ENCODE results near the gene DMXL1.
A peak's percentile ranks its signal among the peaks of the same experiment; 100 is the strongest.
"Not testable (repeated sequence)": the region's sequence is repeated elsewhere in the genome, so short reads cannot be mapped to it uniquely, and the experiment has no call there.

Gene DMXL1

GRCh38 chr5:119212026-119212425, 141.1 kb downstream of the DMXL1 start:
- no peak for DNase-seq

DNA sequence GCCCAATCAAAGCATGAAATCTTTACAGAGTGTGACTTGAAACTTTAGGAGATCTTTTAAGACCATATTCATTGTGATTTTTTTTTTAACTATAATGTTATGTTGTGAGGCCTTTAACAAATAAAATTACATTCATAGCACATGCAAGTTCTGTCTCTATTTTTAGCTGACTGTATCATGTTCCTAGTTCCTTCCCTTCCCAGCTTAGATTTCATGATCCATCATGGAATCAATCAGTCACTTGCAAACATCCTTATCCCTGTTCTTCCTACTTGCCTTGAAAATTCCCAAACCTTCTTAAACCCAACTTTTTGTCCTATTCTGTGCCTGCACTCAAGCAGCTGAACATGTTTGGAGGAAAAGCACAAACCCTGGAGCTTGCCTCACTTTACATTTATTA, 141.8 kb downstream of the DMXL1 start:
- DNase-seq: no peak

- DNase-seq: no peak
These were observed 146.3 kb downstream of the DMXL1 start for GRCh38 chr5:119217183-119217582.

- DNase-seq: no peak
These were observed 148.2 kb downstream of the DMXL1 start for GRCh38 chr5:119218830-119219782.

GRCh38 chr5:119220576-119221197, 149.8 kb downstream of the DMXL1 start:
- DNase-seq: no peak

GRCh38 chr5:119221330-119221729, 150.4 kb downstream of the DMXL1 start:
- DNase-seq: no peak

GRCh38 chr5:119229950-119230349, 159.1 kb downstream of the DMXL1 start:
- DNase-seq: no peak

DNA sequence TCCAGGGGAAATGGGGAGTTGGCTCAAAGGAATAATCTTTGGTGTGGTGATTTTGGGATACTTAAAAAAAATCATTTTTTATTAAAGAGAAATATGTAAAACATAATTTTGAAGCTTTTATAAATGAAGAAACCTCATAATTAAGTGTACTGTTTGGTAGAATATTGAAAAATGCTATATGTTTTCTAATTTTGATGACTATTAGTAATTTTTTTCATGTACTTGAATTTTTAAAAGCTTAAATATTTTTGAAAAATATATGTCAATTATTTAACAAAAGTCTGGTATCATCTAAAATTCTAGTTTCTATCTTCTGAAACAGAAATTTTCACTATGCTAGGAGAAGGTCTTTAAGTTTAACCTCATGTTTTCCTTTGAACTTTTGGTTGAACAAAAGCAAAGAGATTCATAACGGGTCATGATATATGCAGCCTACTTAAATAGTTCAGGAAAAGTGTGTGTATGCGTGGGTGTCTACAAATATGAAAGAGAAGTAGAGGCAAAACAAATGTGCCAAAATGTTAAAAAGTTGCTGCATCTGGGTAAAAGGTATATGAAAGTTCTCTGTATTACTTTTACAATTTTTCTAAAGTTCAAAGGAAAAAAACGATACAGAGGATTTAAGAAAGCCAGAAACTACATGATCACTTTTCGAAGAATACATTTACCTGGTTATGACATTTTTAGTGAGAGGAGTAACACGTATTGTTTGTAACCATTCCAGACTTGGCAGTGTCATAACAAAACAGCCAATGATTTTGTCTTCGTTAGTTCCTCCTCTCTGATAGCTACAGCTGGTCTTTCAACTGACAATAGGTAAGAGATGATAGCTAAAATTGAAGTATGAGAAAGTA, 167.6 kb downstream of the DMXL1 start:
- peak; percentile 5 for DNase-seq

GRCh38 chr5:119239119-119239417, 168.2 kb downstream of the DMXL1 start:
- DNase-seq: peak; percentile 9

DNA sequence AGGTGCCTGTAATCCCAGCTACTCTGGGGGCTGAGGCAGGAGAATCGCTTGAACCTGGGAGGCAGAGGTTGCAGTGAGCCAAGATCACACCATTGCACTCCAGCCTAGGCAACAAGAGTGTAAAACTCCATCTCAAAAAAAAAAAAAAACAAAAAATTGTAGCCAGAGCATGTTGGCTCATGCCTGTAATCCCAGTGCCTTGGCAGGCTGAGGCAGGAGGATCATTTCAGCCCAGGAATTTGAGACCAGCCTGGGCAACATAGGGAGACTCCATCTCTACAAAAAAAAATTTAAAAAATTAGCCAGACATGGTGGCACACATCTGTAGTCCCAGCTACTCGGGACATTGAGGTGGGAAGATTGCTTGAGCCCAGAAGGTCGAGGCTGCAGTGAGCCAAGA, 168.9 kb downstream of the DMXL1 start:
- not testable (repeated sequence) for DNase-seq

DNA sequence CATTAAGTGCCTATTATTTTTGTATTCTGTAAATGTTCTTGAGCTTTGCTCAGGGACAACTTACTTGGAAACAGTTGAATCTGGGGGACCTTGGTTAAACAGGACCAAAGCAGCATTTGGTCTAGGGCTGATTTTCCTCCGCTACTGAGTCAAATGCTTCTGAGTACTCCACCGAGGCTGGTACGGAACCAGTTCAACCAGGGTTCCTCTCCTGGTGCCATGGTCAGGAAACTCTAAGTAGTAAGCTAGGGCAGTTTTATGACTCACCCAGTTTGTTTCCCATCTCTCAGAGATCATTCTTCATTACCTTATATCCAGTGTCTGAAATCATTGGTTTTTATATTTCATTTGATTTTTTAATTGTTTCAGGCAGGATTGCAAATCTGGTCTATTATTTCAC, 173.0 kb downstream of the DMXL1 start:
- DNase-seq: no peak

GRCh38 chr5:119250946-119251901, 180.3 kb downstream of the DMXL1 start:
- no peak for DNase-seq

DNA sequence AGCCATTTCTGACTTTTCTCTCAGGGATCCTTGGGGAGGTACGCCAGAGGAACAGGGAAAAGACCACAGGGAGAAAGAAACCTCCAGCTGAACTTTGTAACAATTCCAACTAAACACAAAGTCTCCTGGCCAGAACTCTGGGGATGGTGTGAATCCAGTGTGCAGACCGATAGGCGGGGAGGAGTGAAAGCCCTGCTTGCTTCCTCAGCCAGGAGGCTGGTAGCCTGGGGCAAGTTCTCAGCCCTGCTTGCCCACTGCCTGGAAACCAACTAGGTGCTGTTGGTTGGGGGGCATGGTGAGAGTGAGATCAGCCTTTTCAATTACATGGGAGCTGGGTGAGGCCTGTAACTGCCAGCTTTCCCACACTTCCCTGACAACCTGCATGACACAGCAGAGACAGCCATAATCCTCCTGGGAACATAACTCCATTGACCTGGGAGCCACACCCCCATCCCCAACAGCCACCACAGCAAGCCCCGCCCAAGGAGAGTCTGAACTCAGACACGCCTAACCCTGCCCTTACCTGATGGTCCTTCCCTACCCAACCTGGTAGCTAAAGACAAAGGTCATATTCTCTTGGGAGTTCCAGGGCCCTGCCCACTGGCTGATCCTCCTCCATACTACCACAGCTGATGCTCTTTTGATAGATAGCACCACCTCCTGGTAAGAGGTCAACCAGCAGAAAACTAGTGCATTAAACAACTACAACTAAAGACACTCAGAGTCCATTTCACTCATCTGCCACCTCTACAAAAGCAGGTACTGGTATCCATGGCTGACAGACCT, 184.9 kb downstream of the DMXL1 start:
- peak; percentile 46 for DNase-seq

- no peak for DNase-seq
These were observed 186.7 kb downstream of the DMXL1 start for GRCh38 chr5:119257613-119258012.

- no peak for DNase-seq
These were observed 192.8 kb downstream of the DMXL1 start for GRCh38 chr5:119263639-119264038.

DNA sequence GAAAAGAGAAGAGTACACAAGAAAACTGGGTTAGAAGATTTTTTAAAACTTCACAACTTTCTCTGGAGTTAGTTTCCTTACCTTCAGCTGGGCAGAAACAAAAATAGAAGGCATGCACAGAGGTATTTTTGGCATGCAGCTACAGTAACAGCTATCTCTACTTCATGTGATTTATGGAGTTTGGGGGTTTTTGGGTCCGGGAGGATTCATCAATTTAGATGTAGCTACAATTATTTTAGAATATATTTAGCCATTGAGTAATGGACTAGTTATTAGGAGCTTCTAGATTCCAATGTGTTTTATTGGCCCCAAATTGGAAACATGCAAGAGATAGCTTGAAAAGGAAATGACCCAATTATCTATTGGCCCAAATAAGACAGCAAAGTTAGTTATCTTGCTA, 193.3 kb downstream of the DMXL1 start:
- no peak for DNase-seq

- DNase-seq: peak; percentile 92
These were observed 197.1 kb downstream of the DMXL1 start for GRCh38 chr5:119267958-119268386.

DNA sequence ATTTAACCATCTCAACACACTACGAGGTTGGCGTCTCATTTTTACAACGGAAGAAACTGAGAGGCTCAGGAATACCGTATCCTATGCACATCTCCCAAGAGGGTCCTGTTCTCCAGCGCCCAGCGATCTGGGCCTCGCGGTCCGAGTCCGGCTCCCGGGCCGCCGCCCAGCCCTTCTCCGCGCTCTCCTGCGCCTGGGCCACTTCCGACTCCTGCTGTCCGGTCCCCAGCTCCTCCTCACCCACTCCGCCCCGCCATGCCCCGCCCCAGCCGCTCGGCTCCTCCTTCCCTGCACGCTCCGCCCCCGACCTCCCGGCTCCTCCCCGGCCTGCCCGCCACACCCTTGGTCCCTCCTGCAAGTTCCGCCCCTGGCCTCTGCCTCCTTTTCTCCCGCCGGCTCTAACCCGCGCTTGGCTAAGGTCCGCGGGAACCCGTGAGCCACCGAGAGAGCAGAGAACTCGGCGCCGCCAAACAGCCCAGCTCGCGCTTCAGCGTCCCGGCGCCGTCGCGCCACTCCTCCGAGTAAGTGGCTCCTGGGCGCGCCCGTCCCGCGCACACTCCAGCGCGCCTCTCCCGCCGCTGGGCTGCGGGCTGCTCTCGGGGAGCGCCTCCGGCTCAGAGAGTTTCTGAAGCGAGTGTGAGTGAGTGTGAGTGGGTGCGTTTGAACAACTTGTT, 197.6 kb downstream of the DMXL1 start:
- DNase-seq: peak; percentile 95

- DNase-seq: peak; percentile 60
These were observed 198.4 kb downstream of the DMXL1 start for GRCh38 chr5:119269061-119269944.

DNA sequence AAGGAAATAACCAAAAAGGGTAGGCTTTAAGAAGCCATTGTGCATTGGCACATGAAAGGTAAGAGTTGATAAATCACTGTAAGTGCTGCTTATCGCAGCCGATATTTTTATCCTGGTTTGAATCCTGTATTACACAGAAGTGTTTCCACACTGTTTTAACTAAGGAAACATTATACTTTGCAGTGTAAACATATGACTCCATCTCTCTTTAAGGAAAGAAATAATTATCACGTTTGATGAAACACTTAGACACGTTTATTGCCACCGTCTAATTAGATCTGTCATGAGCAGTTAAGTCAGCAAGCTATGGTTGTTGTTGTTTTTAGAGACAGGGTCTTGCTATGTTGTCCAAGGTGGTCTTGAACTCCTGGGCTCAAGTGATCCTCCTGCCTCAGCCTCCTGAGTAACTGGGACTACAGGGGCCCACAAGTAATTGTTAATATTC, 199.3 kb downstream of the DMXL1 start:
- DNase-seq: no peak

Measured in CD4-positive, alpha-beta T cell treated with Interleukin-17A for 1 hour (primary cell).